ENCODE data around the gene KCMF1.

The KCMF1 gene

DNA sequence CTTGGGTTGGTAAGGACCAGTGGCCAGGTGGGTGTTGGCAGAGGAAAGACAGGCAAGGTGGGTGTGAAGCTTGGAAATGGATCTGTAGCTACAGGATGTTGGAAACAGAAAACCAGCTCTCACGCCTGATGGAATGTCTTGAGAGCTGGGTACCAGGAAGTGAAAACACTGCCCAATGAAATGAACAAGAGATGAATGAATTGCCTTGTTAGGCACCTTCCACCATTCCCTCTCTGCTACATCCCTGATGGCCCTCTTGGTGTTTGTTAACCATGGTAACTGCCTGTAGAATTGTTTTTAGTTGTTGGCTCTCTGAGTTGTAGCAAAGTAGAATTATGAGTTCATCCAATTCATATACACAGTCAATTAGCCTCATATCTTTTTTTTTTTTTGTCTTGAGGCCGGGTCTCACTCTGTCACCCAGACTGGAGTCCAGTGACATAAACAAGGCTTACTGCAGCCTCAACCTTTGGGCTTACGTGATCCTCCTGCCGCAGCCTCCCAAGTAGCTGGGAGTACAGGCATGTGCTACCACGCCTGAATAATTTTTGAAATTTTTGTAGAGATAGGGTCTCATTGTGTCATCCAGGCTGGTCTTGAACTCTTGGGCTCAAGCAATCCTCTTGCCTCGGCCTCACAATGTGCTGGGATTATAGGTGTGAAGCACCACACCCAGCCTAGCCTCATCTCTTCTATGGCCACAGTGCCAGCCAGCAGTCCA lies 9.5 kb downstream of the KCMF1 start:
- DNase-seq (ENCODE audit: low spot score), result no peak

DNA sequence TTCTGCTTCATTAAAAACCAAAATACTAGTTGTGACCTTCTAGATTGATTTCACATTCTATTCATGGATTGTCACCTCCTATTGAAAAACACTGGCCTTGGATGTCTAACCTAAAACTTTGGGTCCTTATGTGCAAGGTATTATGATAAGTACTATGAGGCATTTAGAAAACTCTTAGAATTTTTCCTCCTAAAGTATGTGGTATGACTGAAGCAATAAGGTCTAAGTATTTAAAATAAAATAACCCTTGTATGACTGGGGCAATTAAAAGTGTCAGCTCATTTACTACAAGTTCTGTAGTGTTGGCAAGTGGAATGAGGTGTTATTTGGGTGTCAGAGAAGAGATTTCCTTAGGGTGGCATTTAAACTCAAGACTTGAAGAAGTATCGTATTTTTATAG lies 15.1 kb downstream of the KCMF1 start:
- DNase-seq (ENCODE audit: low spot score), result no peak

DNA sequence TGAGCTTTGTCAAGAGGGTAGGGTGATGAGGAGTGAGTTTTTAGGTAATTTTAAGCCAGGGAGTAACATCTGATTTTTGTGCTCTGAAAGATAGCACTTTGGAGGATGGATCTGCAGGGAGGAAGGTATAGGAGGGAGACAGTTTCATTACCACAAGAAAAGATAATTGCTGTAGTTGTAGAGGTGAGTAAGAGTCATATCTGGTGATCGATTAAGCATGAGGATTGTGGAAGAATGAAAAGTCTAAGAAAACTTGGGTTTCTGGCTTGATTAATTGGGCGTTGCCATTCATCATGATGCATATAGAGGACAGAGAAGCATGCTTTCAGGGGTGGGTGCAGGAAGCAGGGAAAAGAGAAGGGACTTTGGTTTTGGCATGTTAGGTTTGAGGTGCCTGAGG lies 18.5 kb downstream of the KCMF1 start:
- no peak for DNase-seq (ENCODE audit: low spot score)

DNA sequence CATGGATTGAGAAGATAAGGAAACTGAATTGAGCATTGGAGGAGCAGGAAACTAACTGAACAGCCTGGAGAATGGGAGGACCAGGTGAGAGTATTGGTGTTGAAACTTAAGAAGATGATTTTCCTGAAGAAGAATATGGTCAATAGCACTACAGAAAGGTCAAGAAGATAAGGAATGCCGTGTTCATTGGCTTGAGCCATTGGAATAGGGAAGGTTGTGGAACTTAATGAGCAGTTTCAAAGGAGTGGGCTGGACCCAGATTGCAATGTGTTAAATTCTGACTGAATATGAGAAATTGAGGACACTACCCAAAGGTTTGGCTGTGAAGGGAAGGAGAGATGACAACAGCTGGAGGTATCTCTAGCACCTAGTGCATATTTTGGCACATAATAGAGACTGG lies 19.0 kb downstream of the KCMF1 start:
- no peak for DNase-seq (ENCODE audit: low spot score)

DNA sequence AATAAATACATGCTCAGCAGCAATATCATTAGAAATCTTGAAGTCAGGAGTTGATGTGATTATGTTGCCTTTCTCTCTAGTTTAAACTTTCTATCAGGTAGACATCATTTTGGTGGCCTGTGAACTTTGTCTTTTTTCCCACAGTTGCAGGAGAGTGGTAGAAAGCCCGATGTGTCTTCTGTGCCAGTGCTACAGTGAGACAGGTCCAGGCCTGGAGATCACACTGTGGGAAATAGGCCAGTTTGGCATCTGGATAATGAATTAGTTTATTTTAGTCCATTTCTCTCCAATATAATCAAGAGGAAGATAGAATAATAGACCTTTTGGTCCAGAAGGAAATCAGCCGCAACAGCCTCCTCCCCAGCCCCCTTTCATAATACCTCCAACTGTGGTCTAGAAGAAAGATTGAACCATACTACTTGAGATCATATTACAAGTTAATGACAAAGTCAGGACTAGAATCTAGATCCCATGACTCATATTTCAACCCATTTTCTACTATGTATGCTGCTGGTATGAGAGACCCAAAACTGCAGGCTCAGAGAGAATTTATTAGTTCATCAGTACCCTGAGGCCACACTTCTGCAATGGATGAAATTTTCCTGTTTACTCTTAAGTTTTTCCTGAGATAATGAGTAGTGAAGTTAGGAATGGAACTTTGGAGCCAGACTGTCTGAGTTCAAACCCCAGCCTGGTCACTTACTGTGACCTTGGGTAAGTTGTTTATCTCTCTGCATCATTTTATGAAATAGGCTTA lies 20.6 kb downstream of the KCMF1 start:
- DNase-seq (ENCODE audit: low spot score), result no peak

DNA sequence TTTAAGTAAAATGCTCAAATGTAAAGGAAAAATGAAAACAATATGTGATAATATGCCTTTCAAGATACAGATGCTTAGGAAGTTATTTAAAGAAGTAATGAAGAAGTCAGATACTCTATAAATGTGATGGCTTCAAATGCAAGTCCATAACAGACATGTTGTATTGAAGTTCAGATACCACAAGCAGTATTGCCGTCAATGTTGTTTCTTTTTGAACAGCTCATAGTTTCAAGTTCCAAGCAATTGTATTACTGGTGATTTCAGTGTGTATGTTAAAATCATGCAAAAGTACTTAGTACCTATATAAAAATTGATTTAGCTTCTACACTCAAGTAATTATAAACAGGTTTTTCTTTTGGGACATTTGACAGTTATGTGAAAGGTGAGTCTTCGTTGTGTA lies 24.9 kb downstream of the KCMF1 start:
- no peak for DNase-seq (ENCODE audit: low spot score)

DNA sequence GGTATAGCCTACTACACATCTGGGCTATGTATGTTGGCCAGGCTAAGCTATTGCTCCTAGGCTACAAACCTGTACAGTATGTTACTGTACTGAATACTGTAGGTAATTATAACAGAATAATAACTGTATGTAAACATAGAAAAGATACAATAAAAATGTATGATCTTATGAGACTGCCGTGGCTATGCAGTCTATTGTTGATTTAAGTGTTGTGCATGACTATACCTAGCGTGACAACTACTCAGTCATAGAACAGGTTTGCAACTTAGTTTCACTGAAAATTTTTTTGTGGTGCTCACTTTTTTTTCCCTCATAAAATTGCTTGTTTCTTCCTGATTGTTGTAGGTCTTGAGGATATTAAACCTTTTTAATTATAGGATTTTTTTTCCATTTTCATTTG lies 25.9 kb downstream of the KCMF1 start:
- no peak for DNase-seq (ENCODE audit: low spot score)

DNA sequence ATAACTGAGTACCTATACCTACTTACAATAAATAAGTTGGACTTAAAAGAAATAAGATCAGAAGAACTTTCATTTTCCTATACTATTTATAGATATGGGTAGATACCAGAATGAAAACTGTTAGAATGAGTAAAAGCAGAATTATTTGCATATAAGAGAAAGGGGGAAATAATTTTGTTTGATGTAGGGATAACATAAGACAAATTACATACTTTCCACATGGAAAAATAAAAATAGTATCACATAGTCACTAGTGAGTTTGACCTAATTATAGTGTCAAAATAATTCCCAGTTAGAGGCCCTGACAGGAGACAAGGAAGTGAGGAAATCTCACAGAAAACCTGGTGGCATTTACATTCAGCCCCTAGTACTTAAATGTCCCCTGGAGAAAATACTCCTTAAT lies 28.6 kb downstream of the KCMF1 start:
- no peak for DNase-seq (ENCODE audit: low spot score)

DNA sequence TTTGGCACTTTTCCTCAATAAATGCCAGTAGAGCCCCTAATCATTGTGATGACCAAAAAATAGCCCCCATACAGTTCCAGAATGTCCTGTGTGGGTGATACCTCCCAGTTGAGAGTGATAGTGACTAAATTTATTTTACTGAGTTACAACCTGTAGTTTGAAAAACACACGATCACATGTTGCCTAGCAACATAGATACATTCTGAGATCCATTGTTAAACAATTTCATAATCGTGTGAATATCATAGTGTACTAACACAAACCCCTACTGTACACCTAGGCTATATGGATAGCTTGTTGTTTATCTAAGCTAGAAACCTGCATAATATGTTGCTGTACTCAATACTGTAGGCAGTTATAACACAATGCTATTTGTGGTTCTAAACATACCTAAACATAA lies 30.6 kb downstream of the KCMF1 start:
- DNase-seq (ENCODE audit: low spot score), result no peak

DNA sequence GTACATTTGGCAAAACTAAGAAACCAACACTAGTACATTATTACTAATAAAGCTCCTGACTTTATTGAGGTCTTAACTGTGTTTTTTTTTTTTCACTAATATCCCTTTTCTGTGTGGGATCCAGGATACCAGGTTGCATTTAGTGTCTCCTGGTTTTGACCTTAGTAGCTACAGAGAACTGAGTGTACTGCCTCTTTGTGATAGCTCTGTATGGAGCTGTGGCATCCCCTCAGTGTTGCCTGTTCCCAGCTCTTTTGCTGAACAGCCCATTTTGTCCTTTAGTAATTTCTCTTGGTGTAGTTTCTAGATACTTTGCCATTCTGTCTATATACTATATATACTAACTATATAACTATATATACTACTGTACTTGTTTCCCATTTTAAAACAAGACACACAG lies 31.6 kb downstream of the KCMF1 start:
- DNase-seq (ENCODE audit: low spot score), result no peak

DNA sequence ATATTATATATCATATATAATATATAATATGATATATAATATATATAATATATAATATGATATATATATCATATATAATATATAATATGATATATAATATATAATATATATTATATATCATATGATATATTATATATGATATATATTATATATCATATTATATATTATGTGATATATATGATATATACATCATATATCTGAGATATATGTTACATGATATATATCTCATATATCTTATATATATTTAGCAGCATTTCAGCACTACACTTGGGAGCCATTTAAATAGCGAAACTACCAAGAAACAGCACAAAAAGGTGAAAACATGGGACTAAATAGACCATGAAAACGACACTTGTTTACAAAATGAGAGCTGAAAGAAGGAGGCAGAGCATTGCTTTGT lies 37.3 kb downstream of the KCMF1 start:
- DNase-seq (ENCODE audit: low spot score), result no peak

DNA sequence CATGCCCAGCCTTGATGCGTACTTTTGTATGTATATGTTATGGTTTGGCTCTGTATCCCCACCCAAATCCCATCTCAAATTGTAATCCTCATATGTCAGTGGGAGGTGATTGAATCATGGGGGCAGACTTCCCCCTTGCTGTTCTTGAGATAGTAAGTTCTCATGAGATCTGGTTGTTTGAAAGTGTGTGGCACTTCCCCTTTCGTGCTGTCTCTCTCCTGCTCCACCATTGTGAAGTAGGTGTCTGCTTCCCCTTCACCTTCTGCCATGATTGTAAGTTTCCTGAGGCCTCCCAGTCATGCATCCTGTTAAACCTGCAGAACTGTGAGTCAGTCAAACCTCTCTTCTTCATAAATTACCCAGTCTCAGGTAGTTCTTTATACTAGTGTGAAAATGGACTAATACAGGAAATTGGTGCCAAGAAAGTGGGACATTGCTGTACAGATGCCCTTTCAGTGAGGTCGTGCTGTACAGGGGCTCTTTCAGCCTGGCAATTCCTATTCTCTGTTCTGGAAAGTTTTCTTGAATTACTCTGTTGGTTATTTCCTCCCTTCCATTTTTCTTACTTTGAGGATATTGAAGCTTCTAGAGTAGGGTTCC lies 38.2 kb downstream of the KCMF1 start:
- DNase-seq (ENCODE audit: low spot score), result no peak

DNA sequence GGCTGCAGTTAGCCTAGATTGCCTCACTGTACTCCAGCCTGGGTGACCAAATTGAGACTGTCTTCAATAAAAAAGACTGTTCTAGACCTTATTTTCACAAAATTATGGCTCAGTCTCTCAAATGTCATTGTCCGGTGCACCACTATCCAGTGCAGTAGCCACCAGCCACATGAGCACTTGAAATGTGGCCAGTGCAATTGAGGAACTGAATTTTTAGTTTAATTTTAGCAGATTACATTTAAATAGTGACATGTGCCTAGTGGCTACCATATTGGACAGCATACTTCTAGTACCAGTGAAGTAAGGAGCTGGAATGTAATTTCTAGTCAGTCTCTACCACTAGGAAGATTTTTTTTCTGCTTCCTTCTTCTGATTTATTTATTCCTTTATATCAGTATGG lies 39.4 kb downstream of the KCMF1 start:
- no peak for DNase-seq (ENCODE audit: low spot score)

DNA sequence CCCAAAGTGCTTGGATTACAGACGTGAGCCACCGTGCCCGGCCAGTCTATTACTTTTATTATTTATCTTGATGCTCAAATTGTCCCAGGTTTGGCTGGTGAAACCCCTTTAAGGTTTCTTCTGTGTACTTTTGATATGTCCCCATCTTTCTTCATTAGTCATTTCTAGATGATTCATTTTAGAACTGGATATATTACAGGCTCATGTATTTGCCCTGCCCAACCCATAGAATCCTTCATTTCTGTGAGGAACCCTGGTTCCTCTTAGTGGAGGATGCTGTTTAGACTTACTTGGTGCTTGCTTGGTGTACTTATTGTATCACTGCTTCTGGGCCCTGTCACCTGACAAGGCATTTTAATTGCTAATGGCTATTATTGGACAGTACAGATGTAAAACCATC lies 40.1 kb downstream of the KCMF1 start:
- DNase-seq (ENCODE audit: low spot score), result no peak

DNA sequence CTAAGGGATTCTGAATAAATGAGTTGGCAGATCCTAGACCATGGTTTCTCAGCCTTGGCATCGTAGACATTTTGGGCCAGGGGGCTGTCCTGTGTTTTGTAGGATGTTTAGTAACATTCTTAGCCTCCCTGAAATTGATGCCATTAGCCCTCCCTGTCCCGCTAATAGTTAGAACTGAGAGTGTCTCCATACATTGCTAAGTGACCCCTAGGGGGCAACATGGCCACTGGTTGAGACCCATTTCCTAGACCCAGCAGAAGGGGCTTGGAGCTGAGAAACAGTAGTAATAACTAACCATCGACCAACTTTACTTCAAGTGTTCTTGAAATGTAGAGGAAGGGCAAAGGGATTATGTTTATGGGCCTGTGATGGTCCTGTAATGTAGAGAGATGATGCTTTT lies 40.8 kb downstream of the KCMF1 start:
- no peak for DNase-seq (ENCODE audit: low spot score)

DNA sequence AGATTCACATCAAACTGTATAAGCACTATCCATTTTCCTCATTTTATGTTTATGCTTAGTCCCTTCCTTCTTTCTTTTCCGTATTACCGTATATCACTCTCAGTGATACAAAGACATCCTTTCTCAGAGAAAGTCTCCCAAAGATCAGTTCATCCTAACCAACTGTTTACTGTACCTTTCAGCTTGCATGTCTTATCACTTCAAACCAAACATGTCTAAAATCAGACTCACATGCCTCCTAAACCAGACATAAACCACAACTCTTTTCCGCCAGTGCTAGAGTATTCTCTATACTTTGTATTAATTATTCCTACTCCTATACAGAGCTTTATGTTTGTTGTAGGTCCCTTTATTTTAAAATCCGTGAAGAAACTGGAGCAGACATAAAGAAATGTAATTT lies 41.5 kb downstream of the KCMF1 start:
- DNase-seq (ENCODE audit: low spot score), result no peak

DNA sequence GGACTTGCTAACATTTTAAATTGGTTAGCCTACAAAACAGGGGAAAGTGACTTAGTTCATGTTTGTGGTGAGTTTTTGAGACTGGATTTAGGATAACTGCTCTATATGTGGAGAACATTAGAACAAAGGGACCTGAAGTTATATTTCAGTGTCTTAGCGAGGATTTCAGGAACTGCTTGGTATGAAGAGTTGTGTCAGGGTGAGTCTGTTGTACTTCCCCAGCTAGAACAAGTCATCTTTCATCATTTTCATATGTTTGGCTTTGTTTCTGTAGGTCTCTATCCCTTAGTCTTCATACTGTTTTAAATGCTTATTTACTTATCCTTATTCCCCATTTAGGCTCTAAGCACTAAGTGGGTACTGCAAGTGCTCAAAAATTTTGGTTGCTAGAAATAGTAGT lies 41.9 kb downstream of the KCMF1 start:
- DNase-seq (ENCODE audit: low spot score), result no peak

DNA sequence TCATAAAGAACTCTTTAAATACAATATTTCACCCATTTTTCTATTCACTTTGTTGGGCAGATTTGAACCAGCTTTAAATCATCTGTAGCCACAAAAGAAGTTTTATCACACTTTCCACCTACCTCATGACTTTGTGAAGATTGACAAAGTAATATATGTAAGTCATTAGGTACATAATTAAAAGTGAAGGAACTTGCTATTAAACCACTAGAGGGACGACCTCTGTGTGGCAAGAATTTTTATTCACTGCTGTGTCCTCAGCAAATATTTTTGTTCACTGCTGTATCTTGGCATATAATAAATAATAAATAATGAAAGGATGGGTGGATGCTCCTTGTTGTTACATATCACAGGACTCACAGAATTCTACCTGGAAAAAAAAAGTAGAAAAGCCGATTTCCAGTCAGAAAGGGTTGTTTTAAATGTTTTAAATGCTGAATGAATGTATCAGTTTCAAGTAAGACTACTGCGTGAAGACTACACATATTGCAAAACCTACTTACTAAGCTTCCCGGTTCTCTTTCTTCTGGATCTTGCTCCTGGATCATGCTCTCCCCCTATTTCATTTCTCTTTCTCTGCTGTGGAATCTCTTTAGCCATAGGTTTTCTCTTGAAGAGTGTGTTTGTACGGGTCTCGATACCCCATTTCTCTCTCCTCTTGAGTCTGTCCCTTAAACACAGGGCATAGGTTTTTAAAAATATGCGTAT lies 44.8 kb downstream of the KCMF1 start:
- DNase-seq (ENCODE audit: low spot score), result no peak

DNA sequence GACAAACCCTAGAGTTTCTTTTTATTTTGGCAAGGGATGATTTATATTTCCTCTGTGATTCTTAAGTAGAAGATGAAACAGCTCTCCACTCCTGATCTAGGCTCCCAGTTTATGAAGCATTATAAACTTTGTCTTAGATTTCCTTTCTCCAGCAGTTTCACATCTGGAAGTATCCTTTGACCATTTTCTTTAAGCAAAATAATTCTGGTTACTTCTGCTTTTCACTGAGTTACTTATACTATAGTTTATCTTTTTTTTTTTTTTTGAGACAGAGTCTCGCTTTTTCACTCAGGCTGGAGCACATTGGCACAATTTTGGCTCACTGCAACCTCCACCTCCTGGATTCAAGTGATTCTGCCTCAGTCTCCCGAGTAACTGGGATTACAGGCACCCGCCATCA lies 45.5 kb downstream of the KCMF1 start:
- DNase-seq (ENCODE audit: low spot score), result no peak

DNA sequence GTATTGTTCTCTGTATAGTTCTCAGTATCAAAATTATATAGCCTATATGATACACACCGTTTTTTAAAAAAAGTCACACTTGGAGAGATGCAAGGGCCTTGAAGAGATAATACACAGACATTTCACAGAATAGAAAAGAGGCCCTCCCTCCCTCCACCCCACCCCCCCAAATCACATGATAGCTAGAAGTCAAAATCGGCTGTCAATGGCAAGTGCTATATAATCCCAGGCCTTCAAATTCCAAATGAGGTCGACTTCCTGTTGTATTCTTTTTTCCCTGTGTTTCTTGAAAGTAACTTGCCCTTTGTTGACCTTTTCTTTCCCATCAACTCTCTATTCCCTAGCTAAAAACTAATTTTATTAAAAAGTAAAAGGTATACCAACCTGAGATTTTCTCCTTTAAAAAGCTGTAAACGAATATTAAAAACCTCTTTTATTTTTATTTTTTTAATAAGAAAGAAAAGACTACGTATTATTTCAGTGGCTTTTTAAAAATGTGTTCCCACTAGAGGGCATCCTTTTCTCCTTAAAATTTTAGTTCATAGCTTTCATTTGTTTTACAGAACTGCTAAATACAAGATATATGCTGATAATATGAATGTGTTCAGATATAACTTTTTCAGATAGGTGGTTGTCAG lies 46.6 kb downstream of the KCMF1 start:
- DNase-seq (ENCODE audit: low spot score), result no peak

DNA sequence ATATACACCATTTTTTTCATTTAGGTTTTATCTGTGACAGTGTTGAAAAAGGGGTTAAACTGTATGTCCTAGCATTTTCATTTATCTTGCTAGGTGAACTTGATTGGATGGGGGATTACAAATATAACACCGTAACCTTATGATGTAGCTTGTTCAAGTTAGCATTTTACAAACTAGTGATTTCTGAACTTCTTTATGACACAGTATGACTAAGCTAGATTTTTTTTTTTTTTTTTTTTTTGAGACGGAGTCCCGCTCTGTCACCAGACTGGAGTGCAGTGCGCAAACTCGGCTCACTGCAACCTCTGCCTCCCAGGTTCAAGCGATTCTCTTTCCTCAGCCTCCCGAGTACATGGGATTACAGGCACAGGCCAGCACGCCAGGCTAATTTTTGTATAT lies 47.1 kb downstream of the KCMF1 start:
- DNase-seq (ENCODE audit: low spot score), result no peak

DNA sequence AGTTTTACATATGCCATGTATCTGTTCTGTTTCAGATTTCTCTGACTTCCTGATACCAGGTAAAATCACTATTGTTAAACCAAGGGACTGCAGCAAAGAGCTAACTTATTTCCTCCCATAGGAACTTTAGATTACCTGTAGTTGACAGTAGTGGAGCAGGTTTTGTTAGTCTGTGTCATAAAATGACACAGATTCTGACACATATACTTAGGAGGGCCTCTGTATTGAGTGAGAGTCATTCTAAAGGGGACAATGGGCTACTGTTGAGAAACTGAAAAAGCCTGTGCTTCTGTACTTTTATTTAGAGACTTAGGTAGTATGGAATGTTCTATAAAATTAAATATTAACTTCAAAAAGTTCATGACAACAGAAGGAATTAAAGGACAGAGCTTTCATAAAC lies 48.2 kb downstream of the KCMF1 start:
- no peak for DNase-seq (ENCODE audit: low spot score)

All from CD4-positive, alpha-beta T cell treated with Interleukin-6 at 100 ng/mL for 8 hours (primary cell).